NCI-H1417 (cell line): ENCODE results near the gene PXDN.

ENCODE experiments used
- DNase-seq, 3 experiments: peaks; one replicate each; lab custom pipeline; 2025; lab: John Stamatoyannopoulos, UW

PXDN gene

DNA sequence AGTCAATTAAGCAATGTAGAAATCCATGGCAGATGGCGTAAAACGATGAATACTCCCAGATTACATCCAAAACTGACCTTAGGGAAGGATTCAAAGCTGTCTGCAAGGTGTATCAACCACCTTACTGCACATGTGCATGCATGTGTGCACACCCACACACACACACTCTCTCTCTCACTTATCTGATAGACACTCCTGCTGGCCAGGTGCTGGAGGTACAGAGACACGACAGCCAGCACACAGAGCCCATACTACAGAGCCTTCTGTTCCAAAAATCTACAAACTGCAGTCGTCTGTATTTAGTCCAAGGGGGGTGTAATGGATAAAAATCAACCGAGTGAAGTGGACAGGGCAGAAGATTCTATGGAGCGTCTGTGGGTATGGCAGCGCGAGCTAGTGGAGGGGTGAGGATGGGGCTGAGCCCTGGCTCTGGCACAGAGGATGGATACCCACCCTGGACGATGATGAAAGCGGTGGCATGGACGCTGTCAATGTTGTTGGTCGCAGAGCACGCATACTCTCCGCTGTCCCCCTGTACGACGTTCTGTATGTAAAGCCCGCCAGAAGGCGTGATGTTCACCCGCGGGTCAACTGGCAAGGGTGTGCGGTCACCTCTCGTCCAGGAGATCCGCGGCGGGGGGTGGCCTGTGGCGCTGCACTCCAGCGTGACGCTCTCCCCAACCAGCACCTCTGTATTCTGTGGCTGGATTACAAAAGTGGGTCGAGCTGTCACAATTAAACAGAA, 78.4 kb downstream of the PXDN start:
- no peak for DNase-seq

DNA sequence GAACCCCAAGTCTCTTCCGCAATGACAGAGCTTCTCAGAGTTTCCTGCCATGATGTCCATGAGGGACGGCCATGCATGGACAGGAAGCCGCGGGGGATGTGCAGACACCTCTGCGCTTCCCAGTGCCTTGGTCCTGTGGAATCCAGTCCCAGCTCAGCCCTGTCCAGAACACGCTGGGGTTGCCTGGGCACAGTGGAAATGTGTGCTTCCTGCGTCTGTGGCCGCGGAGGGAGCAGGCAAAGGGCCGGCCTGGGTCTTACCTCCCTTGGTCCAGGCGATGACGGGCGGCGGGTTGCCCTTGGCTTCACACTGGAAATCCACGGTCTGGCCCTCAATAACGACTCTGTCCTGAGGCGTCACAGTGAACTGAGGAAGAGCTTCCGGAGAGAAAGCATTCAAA, 79.6 kb downstream of the PXDN start:
- no peak for DNase-seq

DNA sequence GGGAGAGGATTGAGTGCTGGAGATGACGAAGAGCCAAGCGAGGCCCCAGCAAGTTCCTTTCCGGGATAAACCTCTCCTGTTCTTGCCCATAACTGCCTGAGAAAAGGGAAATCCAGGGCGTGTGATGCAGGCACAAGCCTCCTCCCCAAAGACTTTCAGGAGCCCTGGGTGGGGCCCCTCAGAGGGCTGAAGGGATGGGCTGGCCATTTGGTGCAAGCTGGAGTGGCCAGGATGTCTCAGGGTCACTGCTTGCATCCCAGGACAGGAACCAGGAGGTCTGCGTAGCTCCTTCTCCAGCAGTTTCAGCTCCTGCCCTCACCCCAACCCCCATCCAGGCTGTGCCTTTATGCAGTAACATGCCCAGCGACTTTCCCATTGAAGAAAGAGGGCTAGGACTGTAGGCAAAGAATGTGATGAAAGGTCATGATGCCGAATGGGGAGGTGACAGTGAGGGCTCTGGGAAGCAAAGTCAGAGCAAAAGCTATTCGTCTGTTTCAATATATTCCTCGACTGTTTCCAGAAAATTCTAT, 80.2 kb downstream of the PXDN start:
- DNase-seq, result no peak

DNA sequence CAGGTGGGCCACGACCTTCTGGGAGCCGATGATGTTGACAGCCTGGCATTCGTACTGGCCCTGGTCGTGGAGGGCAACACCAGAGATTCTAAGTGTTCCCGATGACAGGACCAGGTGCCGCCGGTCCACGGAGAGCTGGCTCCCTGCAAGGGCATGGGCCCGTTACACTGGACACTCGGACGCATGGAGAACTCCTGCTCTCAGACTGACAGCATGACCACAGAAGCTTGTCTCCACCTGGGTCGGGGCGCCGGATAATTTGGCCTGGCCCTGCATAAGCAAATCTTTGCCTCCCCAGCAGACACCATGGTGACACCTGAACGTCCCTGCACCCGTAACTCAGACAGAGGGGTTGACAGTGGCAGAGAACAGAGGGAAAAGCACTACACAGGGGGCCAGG, 80.7 kb downstream of the PXDN start:
- no peak for DNase-seq

DNA sequence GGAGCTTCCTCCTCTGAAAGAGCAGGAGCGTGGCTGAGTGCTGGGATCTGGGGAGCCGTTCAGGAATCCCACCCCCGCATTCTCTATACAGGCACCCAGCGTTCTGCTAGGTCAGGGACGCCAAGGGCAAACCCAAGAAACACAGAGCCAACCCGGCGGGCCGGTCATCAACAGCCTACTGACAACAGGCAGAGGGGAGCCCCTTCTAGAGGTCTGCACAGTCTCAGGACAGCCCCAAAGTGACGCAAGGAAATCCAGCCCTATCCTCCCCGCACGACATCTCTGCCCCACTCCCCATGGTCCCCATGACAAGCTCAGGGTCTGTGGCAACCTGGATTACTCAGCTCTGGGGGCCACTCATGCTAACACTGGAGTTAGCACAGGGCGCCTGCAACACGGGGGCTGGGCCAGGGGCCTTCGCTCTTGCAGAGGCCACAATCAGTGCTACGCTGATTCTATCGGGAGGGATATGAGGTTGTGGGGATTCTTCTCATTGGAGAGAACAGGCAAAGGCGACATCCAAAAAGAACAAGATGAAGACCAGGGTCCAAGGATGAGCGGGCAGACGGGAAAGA, 81.6 kb downstream of the PXDN start:
- DNase-seq, result no peak

DNA sequence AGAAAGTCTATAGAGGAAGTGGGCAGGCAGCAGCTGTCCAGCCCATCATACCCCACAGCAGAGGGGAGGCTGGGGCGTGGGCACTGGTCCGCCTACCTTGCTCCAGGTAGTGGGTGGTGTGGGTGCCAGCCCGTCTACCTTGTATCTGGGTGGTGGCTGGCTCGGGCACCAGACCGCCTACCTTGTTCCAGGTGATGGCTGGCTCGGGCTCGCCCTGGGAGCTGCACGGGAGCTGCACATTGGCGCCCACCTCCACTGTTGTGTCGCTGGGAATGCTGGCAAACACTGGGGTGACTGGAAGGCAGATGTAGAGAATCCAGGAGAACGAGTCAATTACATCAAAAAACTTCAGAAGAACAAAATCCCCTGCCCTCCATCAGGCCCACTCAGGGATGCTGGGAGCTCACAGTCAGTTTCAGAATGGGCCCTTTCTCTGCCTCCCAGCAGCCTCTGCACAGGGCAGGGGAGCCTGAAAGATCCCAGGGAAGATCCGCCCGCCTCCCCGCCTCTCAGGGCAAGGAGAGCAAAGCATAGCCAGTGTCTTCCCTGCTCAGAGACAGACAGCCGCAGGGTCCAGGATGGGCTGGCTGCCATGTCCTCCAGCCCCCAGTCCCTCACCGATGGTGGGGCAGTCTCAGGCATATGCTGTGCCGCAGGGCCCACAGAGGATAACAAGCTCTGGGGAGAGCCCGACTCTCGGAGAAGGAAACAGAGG, 82.3 kb downstream of the PXDN start:
- DNase-seq, result no peak

DNA sequence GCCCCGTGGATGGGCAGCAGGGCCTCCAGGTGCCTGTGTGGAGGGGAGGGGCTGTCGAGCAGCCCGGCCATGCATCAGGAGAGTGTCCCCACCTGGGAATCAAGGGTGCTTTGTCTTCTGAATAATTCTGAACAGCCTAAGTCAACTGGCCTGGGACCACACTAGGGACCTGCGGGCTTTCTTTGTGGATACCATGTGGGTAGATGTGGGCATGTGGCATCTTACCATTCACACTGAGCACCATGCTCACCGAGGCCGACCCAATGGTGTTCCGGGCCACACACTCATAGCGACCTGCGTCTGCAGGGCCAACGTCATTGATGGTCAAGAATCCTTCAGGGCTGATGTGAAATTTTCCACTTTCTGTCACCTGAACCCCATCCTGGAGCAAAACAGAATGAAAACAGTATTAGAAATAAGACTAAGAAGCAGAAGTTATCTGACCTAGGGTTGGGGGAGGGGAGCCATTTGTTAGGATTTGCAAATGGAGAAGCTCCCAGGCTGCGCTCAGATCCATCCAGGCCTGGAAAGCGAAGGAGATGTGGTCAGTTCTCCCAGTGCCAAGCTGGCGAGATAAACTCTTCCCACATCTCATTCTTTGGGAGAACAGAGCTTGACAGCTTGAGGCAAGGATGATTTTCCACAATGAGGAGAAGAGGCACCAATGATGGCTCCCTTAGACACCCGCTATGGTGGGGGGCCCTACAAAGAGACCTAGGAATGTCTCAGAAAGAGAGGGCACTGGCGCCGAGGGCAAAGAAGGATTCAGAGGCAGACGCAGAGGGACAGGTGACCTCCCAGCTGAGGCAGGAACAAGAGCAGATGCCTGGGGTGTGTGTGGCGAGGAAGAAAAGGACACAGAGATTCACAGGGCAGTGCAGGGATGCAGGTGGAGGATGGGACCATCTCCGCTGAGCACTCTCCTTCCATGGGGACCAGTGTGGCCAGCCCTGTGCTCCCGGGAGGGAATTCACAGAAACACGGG, 83.4 kb downstream of the PXDN start:
- DNase-seq, result no peak

DNA sequence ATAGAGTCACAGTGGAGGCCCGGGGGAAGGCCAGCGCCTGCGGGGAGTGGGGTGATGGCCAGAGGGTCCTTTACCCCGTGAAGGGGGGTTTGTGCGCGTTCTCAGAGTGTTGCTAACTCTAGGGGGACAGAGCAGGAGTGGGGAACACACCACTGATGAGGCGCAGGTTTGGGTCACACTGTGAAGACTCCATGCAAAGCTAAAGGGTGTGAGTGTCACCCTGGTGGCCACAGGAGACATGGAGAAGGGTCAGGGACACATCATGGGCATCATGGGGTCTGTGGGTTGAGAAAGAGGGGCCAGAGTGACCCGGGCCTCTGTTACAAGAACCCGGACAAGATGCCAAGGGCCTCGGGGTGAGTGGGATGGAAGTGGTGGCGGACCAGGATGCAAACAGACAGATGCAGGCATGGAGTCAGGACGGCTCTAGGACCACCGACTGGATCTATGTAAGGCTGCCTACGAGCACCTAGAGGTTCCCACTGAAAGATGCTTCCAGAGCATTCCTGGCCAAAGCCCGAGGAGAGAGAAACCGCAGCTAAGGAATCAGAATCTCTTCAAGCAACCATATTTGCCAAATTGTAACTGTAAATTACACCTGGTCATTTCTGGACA, 84.3 kb downstream of the PXDN start:
- DNase-seq, result no peak

DNA sequence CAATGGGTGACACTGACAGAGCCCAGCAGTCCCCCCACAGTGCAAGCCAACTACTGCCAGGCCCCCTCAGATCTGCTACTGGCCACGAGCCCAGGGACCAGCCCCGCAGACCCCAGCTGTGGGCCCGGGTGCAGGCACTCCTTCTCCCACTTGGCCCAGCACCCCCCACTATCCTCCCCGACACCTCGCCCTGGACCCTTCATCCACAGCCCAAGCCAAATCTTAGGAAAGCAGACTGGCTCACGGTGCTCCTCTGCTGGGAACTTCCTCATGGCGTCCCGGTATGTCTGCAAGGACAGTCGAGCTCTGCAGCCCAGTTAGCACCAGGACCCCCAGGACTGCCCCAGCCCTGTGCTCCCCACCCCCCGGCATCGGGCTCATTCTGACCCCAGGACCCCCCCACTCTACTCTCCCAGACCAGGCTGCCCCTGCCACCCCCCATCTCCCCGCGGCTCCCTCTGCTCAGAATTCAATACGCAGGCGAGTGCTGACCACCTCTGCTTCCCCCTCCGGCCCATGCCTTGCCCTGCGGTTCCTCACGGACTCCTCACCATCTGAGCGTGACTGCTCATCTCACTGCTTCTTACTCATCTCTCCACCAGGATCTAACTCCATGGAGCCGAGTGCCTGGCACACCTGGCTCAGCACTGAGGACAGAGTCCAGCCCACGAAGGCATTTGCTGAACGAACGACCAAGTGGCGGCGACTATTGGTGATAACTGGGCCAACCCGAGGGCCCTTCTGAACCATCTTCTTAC, 85.7 kb downstream of the PXDN start:
- no peak for DNase-seq

DNA sequence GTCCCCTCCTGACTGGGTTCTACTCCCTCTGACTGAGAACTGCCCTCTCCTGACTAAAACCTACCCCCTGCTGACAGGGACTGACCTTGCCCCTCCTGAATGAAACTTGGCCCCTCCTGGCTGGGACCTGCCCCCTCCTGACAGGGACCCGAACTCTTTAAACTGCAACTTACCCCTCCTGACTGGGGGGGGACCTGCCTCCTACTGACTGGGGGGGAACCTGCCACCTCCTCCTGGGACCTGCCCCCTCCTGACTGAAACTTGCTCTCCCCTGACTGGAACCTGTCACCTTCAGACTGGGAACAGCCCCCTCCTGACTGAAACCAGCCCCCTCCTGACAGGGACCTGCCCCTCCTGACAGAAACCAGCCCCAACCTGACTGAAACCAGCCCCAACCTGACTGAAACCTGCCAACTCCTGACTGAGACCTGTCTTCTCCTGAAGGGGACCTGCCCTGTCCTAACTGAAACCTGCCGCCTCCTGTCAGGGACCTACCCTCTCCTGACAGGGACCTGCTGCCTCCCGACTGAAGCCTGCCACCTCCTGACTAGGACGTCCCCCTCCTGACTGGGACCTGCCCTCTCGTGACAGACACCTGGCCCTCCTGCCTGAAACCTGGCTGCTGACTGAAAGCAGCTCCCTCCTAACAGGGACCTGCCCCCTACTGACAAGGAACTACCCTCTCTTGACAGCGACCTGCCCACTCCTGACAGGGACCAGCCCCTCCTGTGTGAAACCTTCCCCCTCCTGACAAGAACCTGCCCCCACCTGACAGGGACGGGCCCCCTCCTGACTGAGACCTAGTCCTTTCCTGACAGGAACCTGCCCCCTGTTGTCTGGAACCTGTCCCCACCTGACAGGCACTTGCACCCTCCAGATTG, 87.1 kb downstream of the PXDN start:
- no peak for DNase-seq

DNA sequence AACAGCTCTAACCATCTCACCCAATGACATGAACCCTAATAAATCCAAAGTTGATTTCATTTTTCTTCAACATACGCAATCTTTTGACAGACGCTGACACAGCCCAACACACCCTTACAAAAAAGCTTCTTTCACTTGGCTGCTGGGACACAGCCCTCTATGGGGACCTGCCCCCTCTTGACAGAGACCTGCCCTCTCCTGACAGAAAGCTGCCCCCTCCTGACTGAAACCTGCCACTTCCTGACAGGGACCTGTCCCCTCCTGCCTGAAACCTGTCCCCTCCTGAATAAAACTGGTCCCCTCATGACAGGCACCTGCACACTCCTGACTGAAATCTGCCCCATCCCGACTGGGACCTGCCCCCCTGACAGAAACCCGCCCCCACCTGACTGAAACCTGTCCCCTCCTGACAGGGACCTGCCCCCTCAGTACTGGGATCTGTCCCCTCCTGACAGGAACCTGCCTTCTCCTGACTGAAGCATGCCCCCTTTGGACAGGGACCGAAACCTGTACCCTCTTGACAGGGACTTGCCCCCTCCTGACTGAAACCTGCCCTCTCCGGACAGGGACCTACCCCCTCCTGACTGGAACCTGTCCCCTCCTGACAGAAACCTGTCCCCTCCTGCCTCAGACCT, 87.9 kb downstream of the PXDN start:
- DNase-seq, result no peak

DNA sequence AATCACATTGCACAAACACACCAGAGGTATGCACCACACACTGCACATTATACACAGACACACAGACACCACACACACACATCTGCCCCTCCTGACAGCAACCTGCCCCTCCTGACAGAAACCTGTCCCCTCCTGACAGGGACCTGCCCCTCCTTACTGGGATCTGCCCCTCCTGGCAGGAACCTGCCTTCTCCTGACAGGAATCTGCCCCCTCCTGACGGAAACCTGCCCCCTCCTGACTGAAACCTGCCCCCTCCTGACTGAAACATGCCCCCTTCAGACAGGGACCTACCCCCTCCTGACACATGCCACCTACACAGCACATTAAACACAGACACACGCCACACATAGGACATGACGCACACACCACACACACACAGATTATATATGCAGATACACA, 88.9 kb downstream of the PXDN start:
- no peak for DNase-seq

DNA sequence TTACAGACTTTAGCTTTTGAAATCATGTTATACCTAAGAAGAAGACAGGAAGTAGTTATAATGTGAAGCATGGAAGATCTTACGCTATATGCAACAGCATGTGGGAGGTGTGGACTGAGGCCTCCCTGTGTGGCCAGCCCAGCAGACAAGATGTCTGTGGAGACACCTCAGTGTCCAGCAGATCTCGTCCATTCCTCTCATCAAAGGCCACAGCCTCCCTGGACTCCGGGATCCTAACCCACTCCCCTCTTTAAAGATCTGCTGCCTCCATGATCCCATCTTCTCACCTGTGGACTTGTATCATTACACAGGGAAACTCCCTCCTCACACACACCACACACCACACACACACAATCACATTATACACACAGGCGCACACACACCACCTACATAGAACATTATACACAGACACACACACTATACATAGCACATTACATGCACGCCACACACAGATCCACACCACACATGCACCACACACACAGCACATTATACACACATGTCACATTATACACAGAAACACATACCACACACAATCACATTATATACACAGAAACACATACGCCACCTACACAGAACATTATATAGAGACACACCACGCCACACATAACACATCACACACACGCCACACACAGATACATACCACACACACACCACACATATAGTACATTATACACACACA, 89.5 kb downstream of the PXDN start:
- DNase-seq, result no peak

DNA sequence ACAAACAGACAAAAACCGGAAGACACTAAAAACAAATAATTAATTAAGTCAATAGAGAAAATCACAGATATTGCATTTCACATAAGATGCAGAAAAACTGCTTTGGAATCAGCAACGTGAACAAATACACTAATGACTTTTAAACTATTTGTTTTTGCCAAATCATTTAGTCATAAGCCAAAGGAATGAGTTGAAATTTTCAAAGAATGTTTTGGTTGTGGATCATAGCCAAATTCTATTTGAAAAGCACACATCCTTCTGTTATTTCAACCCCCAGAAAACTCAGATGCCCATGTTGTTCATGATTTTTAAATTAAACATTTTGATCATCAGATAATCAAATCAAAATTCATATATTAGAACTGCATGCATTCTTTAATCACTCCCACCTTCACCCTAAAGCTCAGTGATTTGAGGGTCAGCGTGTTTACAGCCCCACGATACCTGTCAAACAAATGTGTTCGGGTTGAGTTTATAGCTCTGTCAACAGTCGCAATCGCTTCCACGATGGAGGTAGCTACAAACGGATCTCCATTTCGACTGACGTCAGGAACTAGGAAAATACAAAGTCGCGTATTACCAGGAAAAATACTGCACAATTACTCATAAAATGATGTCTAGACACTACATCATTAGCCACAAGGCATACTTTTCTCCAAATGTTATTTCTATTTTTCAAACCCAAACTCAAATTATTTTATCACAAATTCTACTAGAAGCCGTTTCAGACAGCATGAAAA, 90.2 kb downstream of the PXDN start:
- no peak for DNase-seq

DNA sequence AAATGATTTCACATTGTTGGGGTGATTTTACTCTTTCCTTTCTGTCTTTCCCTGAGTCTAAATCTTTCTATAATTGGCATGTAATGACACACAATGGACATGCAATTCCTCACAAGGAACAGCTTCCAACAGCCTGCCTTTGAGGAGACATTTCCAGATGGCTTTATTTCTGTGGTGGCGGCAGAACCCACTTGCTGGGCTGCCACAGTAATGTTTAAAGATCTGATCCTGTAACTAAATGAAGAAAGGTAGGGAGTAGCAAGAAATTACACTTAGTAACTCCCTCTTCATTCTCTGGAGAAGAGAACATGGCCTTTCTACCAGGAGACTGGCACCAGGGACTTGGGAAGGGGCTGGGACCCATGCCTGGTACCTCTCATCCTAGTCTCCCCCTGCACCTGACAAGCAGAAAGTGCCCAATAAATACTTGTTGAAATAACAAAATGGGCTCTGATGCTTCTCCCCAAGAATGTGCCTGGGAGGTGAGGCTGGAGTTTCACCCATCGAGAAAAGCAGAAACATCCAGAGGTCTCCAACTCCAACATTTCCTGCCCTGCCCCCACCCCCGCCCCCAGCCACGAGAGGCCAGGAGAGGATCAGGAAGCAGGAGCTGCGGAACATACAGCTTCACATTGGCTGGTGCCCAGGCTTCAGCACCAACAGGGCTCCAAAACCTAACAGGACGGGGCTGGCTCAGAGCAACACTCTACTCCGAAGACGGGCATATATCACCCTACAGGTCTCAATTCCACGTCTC, 92.1 kb downstream of the PXDN start:
- DNase-seq, result no peak

DNA sequence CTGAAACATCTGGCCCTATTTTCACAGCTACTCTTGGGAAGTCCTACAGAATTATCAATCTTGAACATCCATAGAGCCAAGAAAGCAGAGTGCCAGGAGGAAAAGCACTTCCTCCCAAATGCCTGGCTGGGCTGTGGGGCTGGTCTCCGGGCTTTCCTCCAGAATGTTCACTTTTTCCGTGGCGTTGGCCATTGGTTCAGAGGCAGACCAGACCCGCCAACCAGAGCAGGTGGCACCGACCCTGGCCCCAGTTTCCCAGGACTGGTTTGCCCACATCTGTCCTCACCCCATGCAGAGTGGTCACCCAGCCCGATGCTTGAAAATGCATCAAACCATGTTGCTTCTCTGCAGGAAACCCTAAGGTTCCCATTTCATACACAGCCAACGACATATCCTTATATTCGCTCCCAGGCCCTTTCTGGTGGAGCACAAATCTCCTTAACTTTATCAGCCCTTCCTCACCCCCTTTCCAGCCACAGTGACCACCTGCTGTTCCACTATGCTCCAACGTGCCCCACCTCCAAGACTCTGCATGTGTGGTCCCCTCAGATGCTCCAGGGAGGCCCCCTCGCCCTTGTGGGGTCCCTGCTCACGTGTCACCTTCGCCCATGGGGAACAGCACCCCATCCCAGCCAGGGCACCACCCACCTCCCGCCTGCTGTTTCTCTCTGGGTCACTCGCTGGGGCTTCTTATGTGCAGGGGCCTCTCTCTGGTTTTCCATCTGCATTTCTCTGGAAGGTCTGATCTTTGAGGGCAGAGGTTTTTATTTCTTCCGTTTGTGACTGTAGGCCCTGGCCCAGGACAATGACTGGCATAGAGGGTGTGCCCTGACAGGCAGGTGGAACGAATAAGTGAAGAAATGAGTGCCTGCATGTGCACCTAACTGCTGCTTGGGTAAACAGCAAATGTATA, 92.9 kb downstream of the PXDN start:
- DNase-seq, result no peak
